Stimulated activated CD4-positive, alpha-beta T cell treated with anti-CD3 and anti-CD28 coated beads, TNF-alpha, amount 100 ng/mL, for 24 hours (primary cell): ENCODE measurements around the gene TMEM165.

Source experiments
- DNase-seq, 3 experiments: peaks; one replicate each; pipeline ENCODE4 v3.0.0-alpha.2; 2020; ENCODE audit warnings: low read depth in 3 of 3

TMEM165 gene

GRCh38 chr4:55367084-55367722 is 28.6 kb upstream of the TMEM165 start:
- DNase-seq: no peak

GRCh38 chr4:55369968-55370367 is 25.8 kb upstream of the TMEM165 start:
- no peak for DNase-seq

GRCh38 chr4:55372259-55372658 is 23.5 kb upstream of the TMEM165 start:
- DNase-seq: no peak

GRCh38 chr4:55373461-55373860 is 22.3 kb upstream of the TMEM165 start:
- DNase-seq: no peak

GRCh38 chr4:55376698-55377097 is 19.1 kb upstream of the TMEM165 start:
- no peak for DNase-seq

- DNase-seq: no peak
These were observed 16.9 kb upstream of the TMEM165 start for GRCh38 chr4:55378617-55379467.

- no peak for DNase-seq
These were observed 15.2 kb upstream of the TMEM165 start for GRCh38 chr4:55380576-55380975.

- no peak for DNase-seq
These were observed 14.3 kb upstream of the TMEM165 start for GRCh38 chr4:55381502-55381901.

- no peak for DNase-seq
These were observed 13.2 kb upstream of the TMEM165 start for GRCh38 chr4:55382488-55383003.

GRCh38 chr4:55385201-55385649 is 10.5 kb upstream of the TMEM165 start:
- no peak for DNase-seq

- no peak for DNase-seq
These were observed 9.7 kb upstream of the TMEM165 start for GRCh38 chr4:55386073-55386472.

- no peak for DNase-seq
These were observed 8.9 kb upstream of the TMEM165 start for GRCh38 chr4:55386840-55387239.

- no peak for DNase-seq
These were observed 2.1 kb upstream of the TMEM165 start for GRCh38 chr4:55393461-55394320.

- no peak for DNase-seq
These were observed 584 bp upstream of the TMEM165 start for GRCh38 chr4:55395218-55395528.

- peak in 1 of 3 experiments; percentile 32 for DNase-seq
These were observed 760 bp downstream of the TMEM165 start for GRCh38 chr4:55396308-55397125.

GRCh38 chr4:55397126-55397436 is 1.3 kb downstream of the TMEM165 start:
- no peak for DNase-seq

GRCh38 chr4:55397520-55398321 is 2.0 kb downstream of the TMEM165 start:
- DNase-seq: no peak

GRCh38 chr4:55398461-55398860 is 2.7 kb downstream of the TMEM165 start:
- DNase-seq: no peak

GRCh38 chr4:55398966-55399365 is 3.2 kb downstream of the TMEM165 start:
- DNase-seq: no peak

- DNase-seq: no peak
These were observed 3.8 kb downstream of the TMEM165 start for GRCh38 chr4:55399581-55399980.

GRCh38 chr4:55405073-55405472 is 9.3 kb downstream of the TMEM165 start:
- DNase-seq: no peak
